ENCODE measurements around the gene PLXNA2.

The PLXNA2 gene

DNA sequence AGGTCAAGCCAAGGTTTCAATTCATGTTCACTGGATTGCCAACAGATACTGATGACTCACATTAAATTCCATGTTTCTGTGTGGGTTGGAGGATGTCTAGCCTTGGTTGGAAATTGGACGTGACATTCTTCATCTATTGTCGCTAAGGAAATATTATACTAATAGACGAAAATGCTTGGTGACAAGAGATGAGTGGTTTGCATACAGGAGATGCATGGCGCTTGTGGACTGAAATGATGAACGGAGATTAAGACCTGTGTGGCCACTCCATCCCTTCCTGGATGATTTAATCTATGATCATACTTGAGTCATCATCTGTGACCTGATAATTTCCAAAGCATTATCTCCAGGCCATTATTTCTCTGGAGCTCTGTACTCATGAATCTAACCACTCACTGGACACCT is 236.2 kb downstream of the PLXNA2 start:
- Mint-ChIP-seq H3K27ac (peak overlapping the region in 1 of 2 donors; percentile 48), H3K4me1 (no peaks in the 10 kb centered on the region), H3K9me3 (no peaks in the 10 kb centered on the region), H3K27me3 (no peaks in the 10 kb centered on the region), H3K4me3 (no peak overlapping the region)
- no peak for ATAC-seq
- DNase-seq, result no peak

GRCh38 chr1:208007319-208007937 is 236.8 kb downstream of the PLXNA2 start:
- ATAC-seq (no peak), DNase-seq (no peak)
- H3K9me3 Mint-ChIP-seq, result no peaks in the 10 kb centered on the region
- H3K4me1 Mint-ChIP-seq, result no peaks in the 10 kb centered on the region
- H3K27me3 Mint-ChIP-seq, result no peaks in the 10 kb centered on the region
- H3K27ac Mint-ChIP-seq, result peak overlapping the region in 1 of 2 donors; percentile 48
- no peak overlapping the region for H3K4me3 Mint-ChIP-seq

DNA sequence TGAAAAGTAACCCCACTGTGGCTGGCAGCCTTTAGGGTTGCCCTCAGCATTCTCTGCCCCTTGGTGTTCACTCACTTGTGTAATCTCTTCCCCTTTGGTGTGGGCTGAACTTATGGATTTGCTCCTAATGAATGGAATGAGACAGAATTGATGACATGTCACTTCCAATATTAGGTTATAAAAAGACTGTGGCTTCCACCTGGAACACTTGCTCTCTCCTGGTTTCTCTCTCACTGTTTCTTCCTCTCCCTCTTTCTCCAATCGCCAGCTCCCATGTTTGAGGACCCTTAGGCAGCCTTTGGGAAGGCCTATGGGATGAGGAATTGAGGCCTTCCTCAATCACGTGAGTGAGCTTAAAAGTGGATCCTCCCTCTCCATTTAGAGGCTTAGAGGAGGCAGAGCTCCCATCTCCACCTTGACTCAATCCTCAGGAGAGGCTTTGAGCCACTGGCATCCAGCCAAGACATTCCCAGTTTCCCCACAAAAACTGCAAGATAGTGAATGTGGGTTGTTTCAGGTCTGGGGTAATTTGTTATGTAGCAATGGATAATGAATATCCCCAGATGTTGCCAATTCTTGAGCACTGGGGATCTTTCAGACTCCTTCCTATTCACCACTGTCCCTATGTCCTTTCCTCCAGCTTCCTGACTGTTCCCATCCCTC is 237.8 kb downstream of the PLXNA2 start:
- no peaks in the 10 kb centered on the region for H3K4me1 Mint-ChIP-seq
- H3K4me3 Mint-ChIP-seq, result no peak overlapping the region
- ATAC-seq (no peak), DNase-seq (no peak)
- no peaks in the 10 kb centered on the region for H3K27me3 Mint-ChIP-seq
- no peak overlapping the region for H3K27ac Mint-ChIP-seq
- H3K9me3 Mint-ChIP-seq, result no peaks in the 10 kb centered on the region

DNA sequence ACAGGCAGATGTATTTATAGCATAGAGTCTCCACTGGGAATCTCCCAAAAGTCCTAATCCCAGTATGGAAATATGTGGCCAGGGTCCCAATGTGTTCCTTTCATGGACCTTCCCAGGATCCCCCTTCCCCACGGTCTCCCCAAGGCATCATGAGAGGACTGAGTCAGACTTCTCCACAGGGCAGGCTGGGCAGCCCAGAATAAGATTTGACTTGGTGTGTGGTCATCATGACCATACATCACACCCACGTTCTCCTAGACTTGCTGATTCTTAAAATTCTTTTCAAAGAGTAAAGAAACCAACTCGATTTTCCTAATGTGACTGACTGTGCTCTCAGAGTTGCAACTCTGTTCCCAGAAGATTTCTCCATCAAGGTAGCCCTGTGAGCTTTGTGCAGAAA is 239.3 kb downstream of the PLXNA2 start:
- H3K9me3 Mint-ChIP-seq, result no peaks in the 10 kb centered on the region
- DNase-seq (no peak), ATAC-seq (no peak)
- no peak overlapping the region for H3K27ac Mint-ChIP-seq
- no peaks in the 10 kb centered on the region for H3K4me1 Mint-ChIP-seq
- H3K4me3 Mint-ChIP-seq, result no peak overlapping the region
- no peaks in the 10 kb centered on the region for H3K27me3 Mint-ChIP-seq

DNA sequence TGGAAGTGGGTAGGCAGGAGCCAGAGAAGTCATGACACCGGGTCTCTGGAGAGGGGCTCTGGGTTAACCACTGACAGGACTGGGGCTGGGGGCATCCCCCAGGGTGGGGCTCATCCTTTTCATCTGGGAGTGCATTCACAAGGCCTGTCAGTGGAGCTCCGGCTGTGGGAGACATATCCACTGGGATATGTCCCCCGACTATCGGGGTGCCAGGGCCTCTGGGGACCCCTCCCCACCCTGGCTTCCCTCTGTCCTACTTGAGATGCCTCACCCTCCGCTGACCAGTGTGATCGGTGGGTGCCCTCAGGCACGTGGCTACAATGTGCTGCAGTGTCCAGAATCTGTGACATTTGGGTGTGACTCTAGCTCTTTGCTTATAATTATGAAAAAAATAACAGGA is 240.9 kb downstream of the PLXNA2 start:
- H3K4me3 Mint-ChIP-seq, result no peak overlapping the region

GRCh38 chr1:208002672-208003071 is 241.5 kb downstream of the PLXNA2 start:
- no peak for DNase-seq
- Mint-ChIP-seq H3K27me3 (no peaks in the 10 kb centered on the region), H3K4me1 (no peaks in the 10 kb centered on the region), H3K27ac (peak overlapping the region in 1 of 2 donors; percentile 2), H3K9me3 (no peaks in the 10 kb centered on the region), H3K4me3 (no peak overlapping the region)
- ATAC-seq, result no peak

More for the DNA sequence above, 240.9 kb downstream of the PLXNA2 start:
- no peak for ATAC-seq
- no peak for DNase-seq
- Mint-ChIP-seq H3K27ac (no peak overlapping the region), H3K4me1 (no peaks in the 10 kb centered on the region), H3K9me3 (no peaks in the 10 kb centered on the region), H3K27me3 (no peaks in the 10 kb centered on the region)

DNA sequence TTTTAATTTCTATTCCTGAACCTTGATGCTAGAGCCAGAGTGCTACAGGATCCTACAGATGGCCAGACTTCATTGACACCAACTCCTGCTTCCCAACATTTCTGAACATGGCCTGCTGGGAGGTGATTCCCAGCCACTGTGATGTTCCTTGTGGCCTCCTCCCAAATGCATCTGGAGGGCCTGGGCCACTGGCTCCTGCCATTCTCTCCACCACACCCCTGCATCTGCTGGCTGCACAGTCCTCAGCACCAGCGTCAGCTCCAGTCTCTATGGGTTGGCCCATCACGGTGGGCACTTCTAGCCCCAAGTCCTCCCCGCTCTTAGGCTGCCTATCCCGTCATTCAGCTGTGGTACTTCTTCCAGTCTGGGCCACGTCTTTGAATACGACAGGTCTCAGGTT is 242.1 kb downstream of the PLXNA2 start:
- DNase-seq (no peak), ATAC-seq (no peak)
- Mint-ChIP-seq H3K4me1 (no peaks in the 10 kb centered on the region), H3K9me3 (no peaks in the 10 kb centered on the region), H3K4me3 (no peak overlapping the region), H3K27ac (no peak overlapping the region), H3K27me3 (no peaks in the 10 kb centered on the region)

DNA sequence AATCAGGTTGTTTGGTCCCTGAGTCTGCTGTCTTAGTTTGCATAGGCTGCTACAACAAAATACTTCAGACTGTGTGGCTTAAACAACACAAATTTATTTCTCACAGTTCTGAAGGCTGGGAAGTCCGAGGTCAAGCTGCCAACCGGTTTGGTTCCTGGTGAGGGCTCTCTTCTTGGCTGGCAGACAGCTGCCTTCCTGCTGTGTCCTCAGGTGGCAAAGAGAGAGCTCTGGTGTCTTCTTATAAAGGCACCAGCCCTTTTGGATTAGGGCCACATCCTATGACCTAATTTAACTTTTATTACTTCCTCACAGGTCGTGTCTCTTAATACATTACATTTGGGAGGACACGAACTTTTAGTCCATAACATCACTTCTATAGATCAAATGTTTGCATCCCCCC is 243.7 kb downstream of the PLXNA2 start:
- ATAC-seq (no peak), DNase-seq (no peak)
- Mint-ChIP-seq H3K9me3 (no peaks in the 10 kb centered on the region), H3K4me1 (no peaks in the 10 kb centered on the region), H3K27ac (no peak overlapping the region), H3K27me3 (no peaks in the 10 kb centered on the region), H3K4me3 (no peak overlapping the region)

DNA sequence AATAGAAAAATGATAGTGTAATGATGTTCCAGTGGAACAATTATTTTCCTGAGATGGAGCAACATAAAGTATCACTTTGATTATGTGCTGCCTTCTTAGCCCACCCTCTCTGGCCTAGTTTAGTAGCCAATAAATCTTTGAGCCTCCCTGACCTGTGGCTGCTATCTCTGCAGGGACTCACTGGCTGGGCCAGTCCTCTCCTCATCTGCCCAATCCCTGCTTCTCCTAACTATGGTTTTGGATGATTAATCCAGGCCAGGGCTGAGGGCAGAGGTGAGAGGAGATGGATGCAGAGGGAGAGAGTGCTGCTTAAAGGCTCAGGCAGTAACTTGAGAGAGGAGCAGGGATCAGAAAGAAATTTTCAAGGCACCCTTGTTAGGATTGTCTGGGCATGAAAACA is 244.2 kb downstream of the PLXNA2 start:
- DNase-seq (no peak), ATAC-seq (no peak)
- Mint-ChIP-seq H3K27ac (no peak overlapping the region), H3K27me3 (no peaks in the 10 kb centered on the region), H3K9me3 (no peaks in the 10 kb centered on the region), H3K4me3 (no peak overlapping the region), H3K4me1 (no peaks in the 10 kb centered on the region)

DNA sequence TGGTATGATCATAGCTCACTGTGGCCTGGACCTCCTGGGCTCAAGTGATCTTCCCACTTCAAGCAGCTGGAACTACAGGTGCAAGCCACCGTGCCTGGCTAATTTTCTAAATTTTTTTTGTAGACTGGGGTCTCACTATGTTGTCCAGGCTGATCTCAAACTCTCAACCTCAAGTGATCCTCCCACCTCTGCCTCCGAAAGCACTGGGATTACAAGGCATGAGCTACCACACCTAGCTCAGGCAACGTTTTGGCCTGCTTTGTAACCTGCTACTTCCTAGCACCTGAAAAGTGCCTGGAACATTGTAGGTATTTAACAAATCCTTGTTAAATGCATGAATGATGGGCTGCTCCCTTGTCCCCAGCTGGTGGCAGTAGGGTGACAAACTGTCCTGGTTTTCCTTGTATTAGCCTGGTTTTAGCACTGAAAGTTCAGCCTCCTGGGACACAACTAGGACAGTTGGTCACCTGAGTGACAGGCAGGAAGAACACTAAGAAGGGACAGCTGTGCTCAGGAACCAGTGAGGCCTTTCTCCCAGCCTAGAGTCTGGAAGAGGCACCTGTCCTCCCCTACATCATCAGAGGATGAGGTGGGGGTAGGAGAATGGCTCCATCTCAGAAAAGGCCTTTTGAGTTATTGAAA is 244.8 kb downstream of the PLXNA2 start:
- H3K27ac Mint-ChIP-seq, result peak overlapping the region in 1 of 2 donors; percentile 44
- DNase-seq (no peak), ATAC-seq (no peak)
- no peaks in the 10 kb centered on the region for H3K27me3 Mint-ChIP-seq
- H3K9me3 Mint-ChIP-seq, result no peaks in the 10 kb centered on the region
- no peaks in the 10 kb centered on the region for H3K4me1 Mint-ChIP-seq
- H3K4me3 Mint-ChIP-seq, result no peak overlapping the region

DNA sequence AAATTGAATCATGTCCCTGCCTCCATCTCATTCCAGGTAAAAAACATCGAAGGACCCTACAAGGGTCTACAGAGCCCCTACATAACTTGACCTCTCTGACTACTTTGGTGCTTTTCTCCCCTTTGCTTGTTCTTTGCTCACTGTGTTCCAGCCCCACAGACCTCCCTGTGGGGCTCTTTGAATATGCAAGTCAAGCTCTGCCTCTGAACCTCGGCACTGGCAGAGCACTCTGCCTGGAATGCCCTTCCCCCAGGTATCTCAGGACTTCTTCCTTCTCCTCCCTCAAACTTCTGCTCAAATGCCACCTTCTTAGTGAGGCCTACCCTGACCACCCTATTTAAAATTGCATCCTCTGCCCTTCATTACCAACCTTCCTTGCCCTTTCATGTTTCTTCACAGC is 245.5 kb downstream of the PLXNA2 start:
- H3K27ac Mint-ChIP-seq, result no peak overlapping the region
- H3K4me3 Mint-ChIP-seq, result no peak overlapping the region
- peaks cover 1% of the 10 kb centered on the region for H3K27me3 Mint-ChIP-seq
- no peaks in the 10 kb centered on the region for H3K4me1 Mint-ChIP-seq
- no peaks in the 10 kb centered on the region for H3K9me3 Mint-ChIP-seq
- ATAC-seq (no peak), DNase-seq (no peak)

DNA sequence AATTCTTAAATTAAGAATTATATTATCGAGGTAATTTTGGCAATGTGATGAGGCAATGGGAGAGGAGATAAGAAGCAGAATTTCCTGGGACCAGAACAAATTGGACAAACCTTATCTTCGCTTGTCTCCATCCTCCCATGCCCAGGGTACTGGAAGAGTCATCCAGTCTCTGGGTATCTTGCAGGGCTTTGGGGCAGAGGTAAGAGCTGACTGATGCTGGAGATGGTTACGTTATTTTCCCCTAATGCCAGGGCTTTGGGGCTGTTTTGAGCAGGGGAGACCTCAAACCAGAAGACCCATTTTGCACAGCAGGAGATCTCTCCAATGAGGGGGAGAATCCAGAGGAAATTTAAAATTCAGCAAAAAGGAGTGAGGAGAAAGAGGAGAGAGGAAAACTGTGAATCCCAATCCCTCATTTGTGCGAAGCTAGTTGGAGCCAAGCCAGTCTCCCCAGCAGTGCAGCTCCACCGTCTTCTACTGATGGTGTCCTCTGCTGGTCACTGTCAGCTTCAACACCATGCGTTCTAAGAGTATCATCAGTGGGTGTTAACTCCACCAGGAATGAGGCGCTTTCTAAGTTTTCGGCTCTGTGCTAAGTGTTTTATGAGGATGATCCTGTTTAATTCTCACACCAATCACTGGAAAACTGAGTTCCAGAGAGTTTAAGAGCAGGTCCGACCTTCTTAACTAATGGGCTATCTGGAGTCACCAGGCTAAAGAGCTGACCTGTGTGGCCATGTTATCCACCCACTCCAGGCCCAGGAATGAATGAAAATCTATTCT is 246.5 kb downstream of the PLXNA2 start:
- Mint-ChIP-seq H3K9me3 (no peaks in the 10 kb centered on the region), H3K27me3 (peaks cover 10% of the 10 kb centered on the region), H3K27ac (no peak overlapping the region), H3K4me3 (no peak overlapping the region), H3K4me1 (no peaks in the 10 kb centered on the region)
- peak; percentile 71 for ATAC-seq
- peak in 1 of 2 donors; percentile 23 for DNase-seq

DNA sequence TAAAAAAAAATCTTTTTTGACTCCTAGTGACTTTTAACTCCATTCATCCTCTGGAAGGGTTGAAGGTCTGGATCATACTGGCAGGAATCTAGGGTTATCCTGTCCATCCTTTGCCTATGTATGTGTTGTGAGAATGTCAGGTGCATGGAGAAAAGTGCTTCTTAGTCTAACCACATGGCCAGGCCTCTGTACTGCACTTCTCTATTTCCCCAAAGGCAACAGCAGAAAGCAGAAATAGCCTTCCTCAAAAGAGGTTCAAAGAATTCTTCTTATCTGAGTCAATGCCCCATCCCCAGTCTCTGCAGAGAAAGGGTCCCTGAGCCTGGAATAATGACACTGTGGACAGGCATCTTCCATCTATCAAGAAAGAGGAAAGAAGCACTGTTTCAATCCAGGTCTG is 247.5 kb downstream of the PLXNA2 start:
- Mint-ChIP-seq H3K9me3 (no peaks in the 10 kb centered on the region), H3K4me1 (no peaks in the 10 kb centered on the region), H3K27me3 (peaks cover 10% of the 10 kb centered on the region), H3K4me3 (no peak overlapping the region), H3K27ac (no peak overlapping the region)
- ATAC-seq (no peak), DNase-seq (no peak)

DNA sequence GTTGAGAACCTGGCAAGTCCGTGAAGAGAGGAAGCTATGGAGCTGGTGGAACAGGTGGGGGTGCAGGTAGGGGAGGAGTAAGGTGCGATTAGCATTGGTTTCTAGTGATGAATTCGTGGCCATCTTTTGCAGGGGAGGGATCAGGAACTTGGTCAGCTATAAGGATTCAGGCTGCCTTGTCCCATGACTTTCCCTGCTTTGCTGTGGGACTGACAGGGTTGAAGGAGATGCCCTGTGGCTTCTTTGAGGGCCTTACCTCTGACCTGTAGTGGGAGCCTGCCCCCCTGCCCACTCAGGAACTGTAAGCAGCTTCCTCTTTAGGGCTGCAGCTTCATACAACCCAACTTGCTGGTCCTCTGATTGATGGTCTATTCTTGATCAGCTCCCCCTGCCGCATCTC is 248.6 kb downstream of the PLXNA2 start:
- H3K27ac Mint-ChIP-seq, result no peak overlapping the region
- no peak for DNase-seq
- H3K4me1 Mint-ChIP-seq, result no peaks in the 10 kb centered on the region
- no peak for ATAC-seq
- no peak overlapping the region for H3K4me3 Mint-ChIP-seq
- H3K9me3 Mint-ChIP-seq, result no peaks in the 10 kb centered on the region
- peaks cover 10% of the 10 kb centered on the region for H3K27me3 Mint-ChIP-seq

DNA sequence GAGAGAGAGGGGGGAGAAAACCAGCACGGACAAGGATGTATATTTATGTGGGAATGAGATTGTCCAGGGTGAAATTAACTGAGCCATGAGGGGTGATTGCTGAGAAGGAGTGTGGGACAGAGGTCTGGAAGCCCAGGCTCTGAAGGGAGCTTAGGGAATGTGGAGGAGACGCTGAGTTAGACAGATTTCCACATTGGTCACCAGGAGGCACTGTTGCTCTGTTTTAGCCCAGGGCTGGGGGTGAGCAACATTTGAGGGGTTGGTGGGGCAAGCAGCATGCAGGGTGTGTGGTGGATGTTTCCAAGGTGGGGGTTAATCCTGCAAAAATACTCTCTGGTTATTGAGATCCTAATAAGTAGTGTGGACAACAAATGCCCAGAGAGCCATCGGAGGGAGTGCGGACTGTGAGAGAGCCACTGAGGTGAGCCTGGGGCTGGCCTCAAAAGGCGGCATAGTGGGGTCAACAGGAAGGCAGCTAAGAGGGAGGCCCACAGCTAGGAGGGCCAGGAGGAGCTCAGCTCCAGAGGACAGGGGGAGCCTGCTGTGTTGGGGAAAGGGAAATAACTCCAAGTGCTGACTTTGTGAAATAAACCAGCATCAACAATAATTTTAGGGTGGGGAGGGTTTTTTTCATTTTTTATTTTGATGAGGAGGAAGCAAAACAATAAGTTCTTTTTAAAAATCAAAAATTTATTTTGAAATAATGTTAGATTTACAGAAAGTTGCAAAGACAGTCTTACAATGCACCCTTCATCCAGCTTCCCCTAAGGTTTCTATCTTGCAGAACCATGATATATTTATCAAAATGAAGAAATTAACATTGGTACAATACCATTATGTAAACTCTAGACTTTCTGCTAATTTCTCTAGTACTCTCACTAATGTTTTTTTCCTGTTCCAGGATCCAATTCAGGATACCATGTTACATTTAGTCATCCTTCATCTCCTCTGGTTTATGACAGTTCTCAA is 250.4 kb downstream of the PLXNA2 start:
- no peak for DNase-seq
- Mint-ChIP-seq H3K4me3 (no peak overlapping the region), H3K27ac (no peak overlapping the region), H3K27me3 (peaks cover 27% of the 10 kb centered on the region), H3K9me3 (no peaks in the 10 kb centered on the region), H3K4me1 (no peaks in the 10 kb centered on the region)
- no peak for ATAC-seq

All from stimulated activated naive CD8-positive, alpha-beta T cell treated with anti-CD3 and anti-CD28 coated beads, Interleukin-15, amount 100 ng/mL, for 72 hours (primary cell).